GM19397 (cell line): ENCODE data around the gene ADK.
A peak's percentile ranks its signal among the peaks of the same experiment; 100 is the strongest.
"Not testable (repeated sequence)": the region's sequence is repeated elsewhere in the genome, so short reads cannot be mapped to it uniquely, and the experiment has no call there.

ENCODE experiments used
- ATAC-seq: cut with Tn5 transposase; IDR thresholded peaks from one replicate; pipeline ENCODE4 v1.9.1; 2021; ENCODE audit warnings: mild to moderate bottlenecking, moderate library complexity; ENCODE audit not compliant: unreplicated experiment

Gene ADK

GRCh38 chr10:74527611-74528010 lies 376.6 kb downstream of the ADK start:
- ATAC-seq, result not testable (repeated sequence)

- no peak for ATAC-seq
Measured at GRCh38 chr10:74529205-74529604, 378.2 kb downstream of the ADK start.

DNA sequence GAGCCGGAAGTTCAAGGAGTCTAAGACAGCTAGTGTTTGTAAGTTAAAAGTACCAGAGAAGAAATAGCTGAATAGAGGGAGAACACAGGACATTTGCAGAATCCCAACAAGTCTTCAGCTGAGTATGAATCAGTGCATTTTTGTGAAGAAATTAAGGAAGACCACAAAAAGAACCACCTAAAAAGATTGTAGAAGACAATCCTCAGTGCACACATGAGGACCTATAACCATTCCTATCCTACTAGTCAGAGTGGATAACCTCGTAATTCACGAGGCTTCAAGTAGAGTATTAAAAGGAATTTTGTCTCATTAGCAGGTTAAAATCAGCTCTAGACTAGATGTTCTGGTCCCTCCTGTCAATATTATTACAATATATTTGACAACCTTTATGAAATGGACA lies 380.0 kb downstream of the ADK start:
- no peak for ATAC-seq

- no peak for ATAC-seq
Measured at GRCh38 chr10:74539317-74539716, 388.3 kb downstream of the ADK start.

DNA sequence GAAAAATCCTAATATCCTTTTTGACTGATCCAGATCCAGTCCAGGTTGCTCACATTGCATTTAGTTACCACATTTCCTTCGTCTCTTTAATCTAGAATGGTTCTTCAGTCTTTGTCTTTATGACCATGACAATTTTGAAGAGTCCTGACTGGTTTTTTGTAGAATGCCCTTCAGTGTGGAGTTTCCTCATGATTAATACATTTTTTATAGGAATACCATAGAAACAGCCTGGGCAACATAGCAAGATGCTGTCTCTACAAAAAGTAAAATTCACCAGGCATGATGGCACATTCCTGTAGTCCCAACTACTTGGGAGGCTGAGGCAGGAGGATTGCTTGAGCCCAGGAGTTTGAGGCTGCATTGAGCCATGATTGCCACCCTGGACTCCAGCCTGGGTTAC lies 390.4 kb downstream of the ADK start:
- ATAC-seq, result no peak

GRCh38 chr10:74542077-74542476 lies 391.1 kb downstream of the ADK start:
- no peak for ATAC-seq

DNA sequence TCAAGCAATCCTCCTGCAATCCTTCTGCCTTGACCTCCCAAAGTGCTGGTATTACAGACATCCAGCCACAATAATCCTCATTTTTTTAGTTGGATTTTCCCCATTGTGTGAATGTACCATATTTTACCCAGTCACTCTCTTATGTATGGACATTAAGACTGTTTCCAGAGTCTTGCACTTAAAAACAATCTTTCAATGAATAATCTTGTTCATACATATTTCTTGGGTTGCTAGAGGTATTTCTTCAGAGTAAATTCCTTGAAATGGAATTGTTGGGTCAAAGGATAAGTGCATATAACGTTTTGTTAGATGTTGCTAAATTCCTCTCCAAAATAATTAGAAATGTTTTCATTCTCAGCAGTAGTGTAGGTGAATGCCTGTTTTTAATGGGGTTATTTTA lies 392.3 kb downstream of the ADK start:
- ATAC-seq, result no peak

DNA sequence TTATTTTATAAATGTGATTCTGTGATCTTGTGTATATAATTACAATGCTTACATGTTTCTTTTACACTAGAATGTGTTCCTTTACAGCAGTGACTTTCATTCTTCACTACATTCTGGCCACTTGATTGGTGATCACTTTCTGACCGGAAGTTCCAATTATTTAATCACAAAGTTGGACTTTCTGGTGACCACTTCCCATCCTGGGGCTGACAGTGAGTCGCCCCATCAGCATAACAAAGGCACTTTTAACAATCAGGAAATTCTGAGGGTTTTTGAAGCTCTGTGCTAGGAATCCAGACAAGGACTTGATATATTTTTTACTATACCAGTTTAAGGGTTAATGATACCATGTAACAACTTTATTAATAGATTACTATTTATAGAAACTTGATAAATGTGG lies 393.1 kb downstream of the ADK start:
- no peak for ATAC-seq

DNA sequence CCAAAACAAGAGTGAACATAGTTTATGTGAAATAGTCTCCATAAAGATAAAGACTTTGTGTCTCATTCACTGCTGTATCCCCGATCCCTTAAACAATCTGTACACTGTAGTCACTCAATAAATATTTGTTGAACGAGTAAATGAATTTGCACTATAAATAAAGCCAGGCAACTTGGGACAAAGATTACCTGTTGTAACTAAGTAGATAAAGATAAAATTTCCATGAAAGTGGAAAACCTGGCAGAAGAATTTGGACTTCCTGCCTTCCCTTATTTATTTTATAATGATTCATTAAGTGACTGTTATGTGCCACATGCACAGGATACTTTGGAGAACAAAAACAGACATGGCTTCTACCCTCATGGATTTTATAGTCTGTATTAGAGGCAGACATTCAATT lies 397.7 kb downstream of the ADK start:
- no peak for ATAC-seq

- no peak for ATAC-seq
Measured at GRCh38 chr10:74556072-74556705, 405.2 kb downstream of the ADK start.

DNA sequence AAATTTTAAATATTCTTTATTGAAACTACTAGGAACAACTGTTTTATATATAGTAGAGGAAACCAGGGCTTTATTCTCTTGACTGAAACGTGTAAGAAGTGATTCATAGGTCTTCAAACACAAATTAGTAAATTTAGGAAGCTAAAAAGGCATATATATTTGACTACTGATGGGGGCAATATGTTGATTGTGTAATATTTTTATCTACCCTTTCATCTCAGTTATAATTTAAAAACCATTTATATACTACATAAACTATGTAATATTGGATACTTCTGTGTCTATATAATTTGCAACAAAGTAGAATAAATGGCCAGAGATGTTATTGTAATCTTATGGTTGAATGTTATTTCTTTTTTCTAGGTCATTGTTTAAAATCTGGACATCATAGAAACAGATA lies 406.1 kb downstream of the ADK start:
- no peak for ATAC-seq

DNA sequence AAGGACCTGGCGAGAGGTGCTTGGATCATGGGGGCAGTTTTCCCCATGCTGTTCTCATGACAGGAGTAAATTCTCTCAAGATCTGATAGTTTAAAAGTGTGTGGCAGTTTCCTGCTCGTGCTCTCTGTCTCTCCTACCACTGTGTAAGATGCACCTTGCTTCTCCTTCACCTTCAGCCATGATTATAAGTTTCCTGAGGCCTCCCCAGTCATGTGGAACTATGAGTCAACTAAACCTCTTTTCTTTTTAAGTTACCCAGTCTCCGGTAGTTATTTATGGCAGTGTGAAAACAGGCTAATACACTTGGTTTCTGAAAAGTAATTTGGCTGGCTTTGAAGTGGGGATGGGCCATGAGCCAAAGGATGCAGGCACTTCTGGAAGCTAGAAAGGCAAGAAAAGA lies 407.4 kb downstream of the ADK start:
- ATAC-seq, result no peak

- ATAC-seq, result no peak
Measured at GRCh38 chr10:74558897-74559296, 407.9 kb downstream of the ADK start.

GRCh38 chr10:74568896-74569295 lies 417.9 kb downstream of the ADK start:
- not testable (repeated sequence) for ATAC-seq

DNA sequence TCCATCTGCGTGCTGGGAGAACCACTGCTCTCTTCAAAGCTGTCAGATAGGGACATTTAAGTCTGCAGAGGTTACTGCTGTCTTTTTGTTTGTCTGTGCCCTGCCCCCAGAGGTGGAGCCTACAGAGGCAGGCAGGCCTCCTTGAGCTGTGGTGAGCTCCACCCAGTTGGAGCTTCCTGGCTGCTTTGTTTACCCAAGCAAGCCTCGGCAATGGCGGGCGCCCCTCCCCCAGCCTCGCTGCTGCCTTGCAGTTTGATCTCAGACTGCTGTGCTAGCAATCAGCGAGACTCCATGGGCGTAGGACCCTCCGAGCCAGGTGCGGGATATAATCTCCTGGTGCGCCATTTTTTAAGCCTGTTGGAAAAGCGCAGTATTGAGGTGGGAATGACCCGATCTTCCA lies 422.5 kb downstream of the ADK start:
- ATAC-seq, result not testable (repeated sequence)

DNA sequence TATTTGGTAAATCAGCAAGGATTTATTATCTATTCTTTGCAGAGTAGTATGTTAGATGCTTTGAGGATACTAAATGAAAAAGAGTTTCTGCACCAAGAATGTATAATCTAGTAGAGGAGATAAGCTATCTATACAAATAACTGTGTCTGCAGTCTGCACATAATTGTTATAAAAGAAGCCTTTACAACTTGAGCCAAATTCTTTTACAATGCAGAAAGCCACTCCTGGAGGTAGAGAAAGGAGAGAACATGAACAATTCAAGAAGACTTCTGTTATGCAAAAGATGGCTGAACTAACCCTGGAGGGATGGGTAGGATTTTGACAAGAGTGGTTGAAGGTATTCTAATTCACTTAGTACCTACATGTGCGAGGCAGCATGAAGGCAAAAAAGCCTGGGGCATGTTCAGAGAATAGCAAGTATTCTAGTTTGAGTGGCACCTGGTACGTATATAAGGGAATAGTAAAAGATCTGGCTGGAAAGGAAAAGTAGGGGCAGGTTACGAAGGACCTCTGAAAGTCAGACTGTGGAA lies 424.2 kb downstream of the ADK start:
- ATAC-seq, result no peak

DNA sequence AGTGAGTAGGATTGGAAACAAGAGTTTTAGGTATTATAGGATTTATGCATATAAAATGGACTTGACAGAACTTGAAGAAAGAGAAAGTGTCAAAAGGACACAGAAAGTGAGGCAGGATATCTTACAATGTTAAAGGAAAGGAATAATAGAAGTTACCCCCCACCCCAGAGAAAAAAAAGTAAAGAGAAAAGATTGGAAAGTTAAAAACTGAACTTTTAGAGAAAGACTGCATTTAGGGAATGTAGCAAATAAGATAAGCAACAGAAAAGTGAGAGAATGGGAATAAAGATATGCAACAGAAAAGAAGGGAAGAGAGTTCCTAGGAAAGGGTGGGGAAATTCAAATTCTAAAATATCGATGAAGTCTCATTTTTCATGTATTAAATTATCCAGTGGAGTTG lies 424.9 kb downstream of the ADK start:
- ATAC-seq, result no peak

- no peak for ATAC-seq
Measured at GRCh38 chr10:74576586-74576985, 425.6 kb downstream of the ADK start.

GRCh38 chr10:74580438-74580837 lies 429.4 kb downstream of the ADK start:
- ATAC-seq, result not testable (repeated sequence)

DNA sequence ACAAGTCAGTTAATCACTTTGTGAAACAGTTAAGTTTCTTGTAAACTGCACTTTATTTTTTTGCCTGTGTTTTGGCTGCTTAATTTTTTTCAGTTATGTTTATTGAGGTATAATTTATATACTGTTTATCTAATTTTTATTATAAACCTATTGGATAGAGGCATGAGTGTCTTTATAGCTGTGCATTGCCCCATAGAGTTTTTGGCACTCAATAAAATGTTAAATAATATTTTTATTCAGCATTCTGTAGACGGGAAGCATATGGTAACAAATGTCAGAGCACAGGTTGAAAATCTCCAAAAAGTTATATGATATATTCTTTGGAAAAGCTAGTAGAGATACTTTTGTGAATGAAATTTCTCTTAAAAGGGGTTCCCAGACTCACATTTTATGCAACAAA lies 431.5 kb downstream of the ADK start:
- ATAC-seq, result no peak

GRCh38 chr10:74585231-74586087 lies 434.4 kb downstream of the ADK start:
- peak; percentile 68 for ATAC-seq

DNA sequence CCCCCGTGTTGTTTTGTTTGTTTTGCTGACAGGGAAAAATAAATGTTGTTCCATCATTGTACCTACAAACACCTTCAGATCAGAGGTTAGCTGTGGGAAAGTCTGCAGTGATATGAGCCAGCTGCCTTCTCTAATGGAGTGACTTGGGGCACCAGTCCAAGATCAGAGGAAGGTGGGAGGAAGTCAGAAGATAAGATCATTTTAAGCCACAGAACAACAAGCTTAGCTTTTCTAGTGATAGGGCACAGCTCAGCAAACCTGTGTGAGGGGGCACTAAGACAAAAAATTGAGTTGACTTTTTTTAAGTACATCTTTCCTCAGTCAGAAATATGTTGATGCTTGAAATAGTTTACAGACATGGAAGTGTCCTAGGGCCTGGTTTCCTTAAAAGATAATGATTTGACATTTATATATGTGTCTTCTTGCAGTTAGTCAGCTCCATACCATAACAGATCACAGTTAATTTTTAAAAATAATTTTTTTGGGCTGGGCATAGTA lies 435.1 kb downstream of the ADK start:
- no peak for ATAC-seq
